PC-3 (cell line): Measurements from ENCODE around the gene GALNT13.

Experiments
- EZH2 ChIP-seq: fragments of 300-600 bp; sonication (generic); IDR thresholded peaks from one replicate; pipeline ENCODE4 v1.6.1; 2017; ENCODE audit warnings: antibody characterized with exemption, mild to moderate bottlenecking, low read length; ENCODE audit not compliant: unreplicated experiment
- TF ChIP-seq, protein P1 (sequence below): fragments of 300-600 bp; sonication (generic); conservative IDR thresholded peaks from 2 replicates; pipeline ENCODE4 v1.5.1; 2017; ENCODE audit warnings: antibody characterized with exemption, low read depth, mild to moderate bottlenecking, low read length

GRCh38 chr2:153972412-153972811 is 100.7 kb downstream of the GALNT13 start:
- TF ChIP-seq, protein P1, sequence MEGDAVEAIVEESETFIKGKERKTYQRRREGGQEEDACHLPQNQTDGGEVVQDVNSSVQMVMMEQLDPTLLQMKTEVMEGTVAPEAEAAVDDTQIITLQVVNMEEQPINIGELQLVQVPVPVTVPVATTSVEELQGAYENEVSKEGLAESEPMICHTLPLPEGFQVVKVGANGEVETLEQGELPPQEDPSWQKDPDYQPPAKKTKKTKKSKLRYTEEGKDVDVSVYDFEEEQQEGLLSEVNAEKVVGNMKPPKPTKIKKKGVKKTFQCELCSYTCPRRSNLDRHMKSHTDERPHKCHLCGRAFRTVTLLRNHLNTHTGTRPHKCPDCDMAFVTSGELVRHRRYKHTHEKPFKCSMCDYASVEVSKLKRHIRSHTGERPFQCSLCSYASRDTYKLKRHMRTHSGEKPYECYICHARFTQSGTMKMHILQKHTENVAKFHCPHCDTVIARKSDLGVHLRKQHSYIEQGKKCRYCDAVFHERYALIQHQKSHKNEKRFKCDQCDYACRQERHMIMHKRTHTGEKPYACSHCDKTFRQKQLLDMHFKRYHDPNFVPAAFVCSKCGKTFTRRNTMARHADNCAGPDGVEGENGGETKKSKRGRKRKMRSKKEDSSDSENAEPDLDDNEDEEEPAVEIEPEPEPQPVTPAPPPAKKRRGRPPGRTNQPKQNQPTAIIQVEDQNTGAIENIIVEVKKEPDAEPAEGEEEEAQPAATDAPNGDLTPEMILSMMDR, result no peak
- TF ChIP-seq EZH2, result no peak
